Activated effector memory CD4-positive, alpha-beta T cell treated with Interleukin-2 at 50 U/mL for 16 hours (primary cell): ENCODE data around the gene PADI2.

Experiments
- DNase-seq: peaks from one replicate; pipeline ENCODE4 v3.0.0-alpha.2; 2020

PADI2 gene

DNA sequence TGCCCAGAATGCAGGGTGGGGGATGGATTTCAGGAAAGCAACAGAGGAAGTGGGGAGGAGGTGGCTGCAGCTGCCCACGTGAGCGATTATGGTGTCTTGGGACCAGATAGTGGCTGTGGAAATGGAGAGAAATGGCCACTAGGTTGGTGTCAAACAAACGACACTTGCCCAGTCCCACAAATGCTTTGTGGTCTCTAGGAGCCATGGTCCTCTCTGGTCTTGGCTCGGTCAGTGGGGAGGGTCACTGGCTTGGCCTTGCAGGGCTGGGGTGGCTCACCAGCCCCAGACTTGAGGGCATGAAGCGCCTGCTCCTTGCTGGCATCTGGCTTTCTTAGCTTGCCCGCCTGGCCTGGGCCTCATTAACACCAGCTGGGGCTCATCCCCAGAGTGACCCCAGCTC lies 7.2 kb downstream of the PADI2 start:
- no peak for DNase-seq

DNA sequence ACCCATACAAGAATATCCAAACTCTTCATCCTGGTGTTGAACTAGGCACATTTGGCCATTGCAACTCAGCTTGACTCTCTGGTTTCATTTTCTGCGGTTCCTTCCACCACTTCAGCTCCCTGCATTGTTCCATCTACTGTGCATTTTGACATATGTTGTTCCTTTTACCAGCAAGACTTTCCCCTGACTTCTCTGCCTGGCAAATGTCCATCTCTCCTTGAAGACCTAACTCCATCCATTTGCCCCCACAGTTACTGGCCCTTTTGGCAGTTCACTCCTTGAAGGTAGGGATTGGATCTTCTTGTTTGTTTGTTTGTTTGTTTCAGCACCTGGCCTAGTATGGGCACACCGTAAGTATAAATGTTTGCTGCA lies 8.7 kb downstream of the PADI2 start:
- no peak for DNase-seq

DNA sequence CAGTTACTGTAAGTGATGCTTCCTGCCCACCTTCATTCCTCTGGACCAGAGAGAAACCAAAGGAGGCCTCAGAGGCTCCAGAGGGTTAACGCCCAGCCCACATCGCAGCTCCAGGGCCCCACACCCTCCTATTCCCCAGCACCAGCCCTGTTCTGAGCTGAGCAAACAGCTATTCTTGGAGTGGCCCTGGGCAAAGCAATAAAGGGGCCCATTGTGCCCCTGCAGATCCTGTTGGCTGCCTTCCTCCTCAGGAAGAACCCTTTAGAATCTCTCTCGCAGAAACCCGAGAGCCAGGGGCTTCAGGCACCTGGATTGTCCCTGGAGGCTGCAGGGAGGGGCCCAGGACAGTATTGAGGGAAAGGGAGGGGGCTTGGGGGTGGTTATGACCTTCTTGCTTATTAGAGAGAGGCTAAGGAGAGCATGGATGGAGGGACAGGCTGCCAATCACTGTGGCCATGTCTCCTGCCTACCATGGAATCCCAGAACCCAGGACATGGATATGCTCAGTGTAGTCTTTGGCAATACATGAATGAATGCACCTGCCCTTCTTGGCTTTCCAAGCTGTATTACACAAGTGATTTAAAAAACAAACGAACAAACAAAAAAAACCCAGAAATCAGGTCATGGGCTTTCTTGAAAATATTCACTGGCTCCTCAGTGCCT lies 9.2 kb downstream of the PADI2 start:
- no peak for DNase-seq

DNA sequence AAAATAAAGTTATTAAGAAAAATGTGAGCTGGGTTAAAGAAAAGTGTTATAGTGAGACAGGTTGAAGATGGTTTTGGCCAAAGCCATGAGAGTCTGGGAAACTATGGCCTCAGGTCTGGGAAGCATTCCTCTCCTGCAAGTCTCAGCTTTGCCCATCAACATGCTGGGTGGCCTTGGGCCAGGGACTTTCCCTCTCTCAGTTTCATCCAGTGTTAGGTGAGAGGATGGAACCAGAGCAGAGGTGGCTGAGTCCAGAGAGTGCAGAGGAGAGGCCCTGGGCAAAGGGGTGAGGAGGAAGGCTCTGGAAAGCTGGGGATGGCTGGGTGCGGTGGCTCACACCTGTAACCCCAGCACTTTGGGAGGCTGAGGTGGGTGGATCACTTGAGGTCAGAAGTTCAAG lies 10.5 kb downstream of the PADI2 start:
- no peak for DNase-seq

DNA sequence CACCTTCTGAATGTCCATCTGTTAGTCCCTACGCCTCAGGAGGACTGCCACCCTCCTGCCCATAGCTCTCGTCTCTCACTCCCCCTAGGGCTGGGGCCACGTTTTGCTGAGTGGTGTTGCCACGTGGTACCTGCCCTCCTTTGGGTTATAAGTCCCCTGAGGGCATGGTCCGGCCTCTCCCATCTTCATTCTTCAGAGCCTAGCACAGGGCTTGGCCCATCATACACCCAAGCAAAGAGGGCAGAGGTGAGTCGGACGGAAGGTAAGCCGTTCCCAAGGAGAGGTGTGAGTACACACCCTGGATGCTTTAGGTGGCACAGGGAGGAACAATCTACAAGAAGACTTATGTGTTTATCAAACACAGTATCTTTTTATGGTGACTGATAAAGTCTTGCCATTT lies 10.9 kb downstream of the PADI2 start:
- no peak for DNase-seq

DNA sequence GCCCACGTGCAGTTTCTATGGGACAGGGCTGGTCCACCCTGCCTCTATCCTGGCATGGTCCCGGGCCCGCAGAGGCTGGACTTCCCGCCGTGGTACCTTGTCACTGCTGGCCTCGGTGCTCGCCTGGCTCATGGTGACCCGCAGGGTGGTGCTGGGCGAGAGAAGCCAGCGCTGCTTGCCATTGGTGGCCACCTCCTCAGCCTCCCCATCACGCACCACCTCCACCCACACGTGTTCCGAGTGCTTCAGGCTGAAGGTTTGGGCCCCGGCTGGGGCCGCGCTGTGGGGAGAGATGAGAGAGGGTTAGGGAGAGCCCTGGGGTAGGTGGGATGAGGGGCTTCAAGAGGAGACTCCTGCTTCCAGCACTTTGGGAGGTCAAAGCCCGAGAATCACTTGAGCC lies 14.5 kb downstream of the PADI2 start:
- no peak for DNase-seq

DNA sequence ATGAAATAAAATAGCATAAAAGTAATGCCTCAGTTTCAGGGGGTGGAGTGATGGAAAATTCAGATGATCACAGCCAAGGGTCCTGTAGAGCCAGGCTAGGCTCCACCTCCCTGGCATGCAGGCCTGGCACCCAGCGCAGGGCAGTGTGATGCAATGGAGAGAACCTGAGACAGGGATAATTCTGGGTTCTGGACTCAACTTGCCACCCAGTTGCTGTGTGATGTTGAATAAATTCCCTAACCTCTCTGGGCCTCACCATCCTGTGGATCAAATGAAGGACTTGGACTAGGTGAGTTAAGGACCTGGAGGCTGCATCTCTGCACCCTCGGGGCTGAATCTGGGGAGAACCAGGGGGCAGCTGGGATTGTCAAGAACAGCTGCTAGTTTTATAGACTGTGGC lies 17.0 kb downstream of the PADI2 start:
- no peak for DNase-seq

DNA sequence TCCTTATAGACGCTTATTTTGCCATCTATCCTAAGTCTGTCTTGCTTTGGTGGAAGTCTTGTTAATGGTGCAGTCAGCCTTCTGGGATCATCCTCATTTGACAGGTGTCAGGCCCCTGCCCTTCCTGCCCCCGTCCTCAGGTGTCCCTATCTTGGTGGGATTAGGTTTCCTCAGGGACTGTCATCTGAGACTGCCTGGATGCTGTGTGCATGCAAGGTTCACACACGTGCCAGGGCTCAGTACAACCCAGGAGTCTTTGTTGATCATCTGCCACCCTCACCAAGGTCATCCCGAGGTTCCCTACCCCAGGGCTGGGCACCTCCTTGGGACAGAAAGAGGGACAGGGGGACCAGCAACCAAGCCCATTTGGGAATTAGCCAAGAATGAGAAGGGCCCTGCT lies 18.0 kb downstream of the PADI2 start:
- no peak for DNase-seq

DNA sequence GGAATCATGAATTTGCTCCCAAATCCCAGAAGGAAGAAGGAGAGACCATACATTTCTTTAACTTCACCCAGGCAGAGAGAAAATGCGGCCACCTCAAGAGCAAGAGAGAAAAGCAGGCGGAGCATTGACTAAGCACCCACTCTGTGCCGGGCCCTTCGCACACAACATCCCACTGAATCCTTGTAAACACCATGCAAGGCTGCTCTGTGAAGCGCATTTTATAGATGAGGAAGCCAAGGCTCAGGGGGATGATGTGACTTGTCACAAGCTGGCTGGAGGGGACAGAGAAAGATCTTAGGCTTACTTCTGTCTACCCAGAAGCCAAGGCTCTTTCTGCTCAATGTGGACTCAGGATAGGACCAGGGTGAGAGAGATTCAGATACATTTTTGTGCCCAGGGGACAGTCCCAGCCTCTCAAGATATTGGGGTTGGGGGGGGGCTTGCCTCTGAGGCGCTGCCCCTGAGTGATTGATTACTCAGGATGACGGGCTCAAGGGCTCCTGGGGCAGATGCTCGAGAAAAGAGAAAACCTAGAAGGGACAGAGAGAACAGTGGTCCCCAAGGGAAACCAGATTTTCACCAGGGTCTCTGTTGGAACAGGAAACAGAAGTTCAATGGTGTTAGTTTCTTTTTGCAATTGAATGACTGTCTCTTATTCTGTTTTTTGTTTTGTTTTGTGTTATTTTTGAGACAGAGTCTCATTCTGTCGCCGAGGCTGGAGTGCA lies 19.5 kb downstream of the PADI2 start:
- no peak for DNase-seq

DNA sequence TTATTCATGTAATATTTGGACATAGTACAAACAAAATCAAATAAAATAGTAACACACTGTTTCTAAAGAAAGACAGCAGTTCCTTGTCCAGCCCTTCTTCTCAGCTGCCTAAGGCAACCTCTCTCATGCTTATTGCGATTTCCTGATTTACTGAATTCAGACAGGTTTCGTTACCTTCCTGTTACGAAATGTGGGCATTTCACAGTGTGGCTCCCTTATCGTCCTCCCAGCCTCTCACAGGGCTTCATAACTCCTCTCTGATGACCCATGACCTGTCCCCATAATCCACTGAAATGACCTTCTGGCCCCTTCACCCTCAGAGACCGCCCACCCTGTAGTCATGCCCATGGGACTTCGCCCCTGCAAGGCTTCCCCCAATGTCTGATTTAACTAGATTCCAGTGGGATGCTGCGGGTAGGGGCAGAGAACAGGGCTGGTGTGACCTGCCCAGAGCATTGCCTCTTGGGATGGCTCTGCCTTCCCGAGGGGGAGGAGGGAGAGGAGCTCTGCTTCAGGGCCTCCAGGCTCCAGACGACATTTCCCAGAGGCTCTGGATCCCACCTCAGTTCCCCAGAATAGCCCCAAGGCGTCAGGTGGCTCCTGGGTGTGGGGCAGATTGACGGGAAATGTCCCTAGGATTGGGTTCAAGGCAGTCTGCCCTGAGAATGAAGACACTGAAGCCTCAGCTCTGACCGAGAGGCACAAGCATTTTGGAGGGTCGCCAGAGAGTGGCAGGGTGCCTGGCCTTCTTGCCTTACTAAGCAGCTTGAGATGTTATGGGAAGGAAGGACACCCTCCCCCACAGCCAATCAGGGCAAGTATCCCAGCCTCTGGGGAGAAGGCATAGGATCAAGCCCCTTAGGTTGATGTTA lies 20.6 kb downstream of the PADI2 start:
- no peak for DNase-seq

DNA sequence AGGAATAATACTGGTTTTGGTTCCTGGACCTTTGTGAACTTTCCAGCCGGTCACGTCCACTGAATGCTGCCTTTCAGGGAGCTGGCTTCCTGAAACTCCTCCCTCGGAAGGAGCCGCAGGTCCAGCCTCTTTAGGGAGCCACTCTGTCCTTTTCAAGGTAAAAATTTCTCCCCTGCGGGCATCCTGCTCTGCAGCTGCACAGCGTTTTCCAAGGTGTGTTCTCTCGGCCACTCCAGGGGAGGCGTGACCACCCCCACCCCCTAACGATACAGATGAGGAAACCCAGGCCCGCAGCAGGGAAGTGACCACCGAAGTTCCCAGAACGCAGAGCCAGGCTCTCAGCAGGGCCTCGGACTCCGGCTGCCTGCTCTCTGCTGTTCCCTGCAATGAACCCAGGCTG lies 21.5 kb downstream of the PADI2 start:
- DNase-seq: no peak

DNA sequence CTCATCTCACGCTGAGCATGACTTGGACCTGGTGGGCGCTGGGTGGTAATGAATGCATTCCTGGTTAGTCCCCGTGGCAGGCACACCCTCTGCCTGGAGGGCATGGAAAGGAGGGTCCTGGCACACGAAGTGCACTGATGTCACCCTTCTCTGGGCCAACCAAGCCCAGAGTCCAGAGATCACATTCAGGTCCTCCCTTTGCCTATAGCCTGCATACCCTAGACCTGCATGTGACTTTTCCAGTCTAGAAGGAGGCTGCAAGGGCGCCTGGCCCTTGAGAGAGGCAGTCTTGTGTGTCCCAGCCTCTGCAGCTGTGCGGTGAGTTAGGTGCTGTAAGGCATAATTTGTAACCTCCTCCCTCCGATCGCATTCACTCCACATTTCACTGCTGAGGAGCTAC lies 22.1 kb downstream of the PADI2 start:
- no peak for DNase-seq

DNA sequence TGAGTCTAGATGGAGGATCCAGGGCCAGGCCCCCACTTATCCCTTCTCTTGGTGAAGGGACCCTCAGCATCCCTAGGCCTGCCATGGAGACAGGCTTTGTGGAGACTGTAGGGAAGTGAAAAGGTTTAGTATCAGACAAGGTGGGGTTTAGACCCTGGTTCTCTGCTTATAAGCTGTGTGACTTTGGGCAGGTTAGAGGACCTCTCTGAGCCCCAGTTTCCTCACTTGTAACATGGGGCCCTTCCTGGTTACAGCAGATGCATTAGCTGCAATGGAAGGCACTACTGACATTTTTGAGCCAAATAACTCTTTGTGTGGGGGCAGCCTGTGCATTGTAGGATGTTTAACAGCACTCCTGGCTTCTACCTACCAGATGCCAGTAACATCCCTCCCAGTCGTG lies 22.7 kb downstream of the PADI2 start:
- no peak for DNase-seq

DNA sequence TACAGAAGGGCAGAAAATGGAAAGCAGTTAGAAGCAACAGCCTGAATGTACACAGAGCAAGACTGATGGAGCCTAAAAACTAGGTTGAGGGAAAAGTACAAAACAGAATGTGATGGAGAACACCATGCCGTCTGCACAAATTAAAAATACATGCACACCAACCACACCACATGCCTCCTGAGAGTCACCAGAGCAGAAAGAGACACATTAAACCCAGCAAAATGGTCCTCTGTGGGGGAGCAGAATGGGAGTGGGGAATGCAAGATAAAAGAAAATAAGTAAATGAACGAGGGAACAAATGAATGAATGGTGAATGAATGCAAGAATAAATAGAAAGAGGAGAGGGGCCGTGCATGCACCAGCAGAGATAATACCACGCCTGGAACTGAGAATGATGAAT lies 24.1 kb downstream of the PADI2 start:
- no peak for DNase-seq

DNA sequence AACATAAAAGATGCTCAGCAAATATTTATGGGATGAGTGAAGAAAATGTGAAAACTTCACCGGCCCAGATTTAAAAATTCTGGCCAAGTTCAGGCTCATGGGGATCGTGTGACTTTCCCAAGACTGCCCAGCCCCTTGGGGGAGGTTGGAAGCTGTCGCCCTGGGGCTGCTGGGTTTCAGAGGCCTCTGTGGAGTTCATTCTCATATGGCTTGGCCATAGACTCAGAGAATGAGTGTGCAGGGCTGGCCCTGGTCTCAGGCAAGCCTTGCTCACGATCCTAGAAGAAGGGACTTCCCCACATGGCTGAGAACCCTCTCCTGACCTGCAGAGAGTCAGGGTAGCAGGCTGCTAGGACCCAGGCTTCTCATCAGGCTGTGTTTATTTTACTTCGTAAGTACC lies 24.6 kb downstream of the PADI2 start:
- DNase-seq: no peak

DNA sequence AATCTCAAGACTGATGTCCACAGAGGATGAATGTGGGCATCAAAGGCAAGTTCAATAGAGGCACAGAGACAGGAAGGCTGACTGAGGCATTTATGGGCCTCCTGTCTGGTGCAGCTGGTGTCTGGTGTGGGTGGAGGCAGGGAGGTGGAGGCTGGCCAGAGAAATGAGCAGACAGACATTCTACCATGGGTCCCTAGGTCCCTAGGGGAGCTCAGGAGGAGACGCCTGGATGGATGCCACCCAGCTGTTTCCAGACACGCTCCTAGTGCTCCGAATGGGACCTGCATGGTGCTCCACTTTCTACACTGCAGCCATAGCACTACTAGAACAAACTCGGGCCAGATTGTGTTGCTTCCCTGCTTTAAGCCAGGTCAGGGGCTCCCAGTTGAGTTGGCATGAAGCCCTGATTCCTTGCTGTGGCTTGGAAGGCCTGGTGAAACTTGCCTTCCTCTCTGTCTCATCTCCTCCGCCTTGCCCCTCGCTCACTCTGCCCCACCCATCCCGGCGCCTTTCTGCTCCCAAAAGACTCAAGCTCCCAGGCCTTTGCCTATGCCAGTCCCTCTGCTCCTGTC lies 25.3 kb downstream of the PADI2 start:
- DNase-seq: no peak

DNA sequence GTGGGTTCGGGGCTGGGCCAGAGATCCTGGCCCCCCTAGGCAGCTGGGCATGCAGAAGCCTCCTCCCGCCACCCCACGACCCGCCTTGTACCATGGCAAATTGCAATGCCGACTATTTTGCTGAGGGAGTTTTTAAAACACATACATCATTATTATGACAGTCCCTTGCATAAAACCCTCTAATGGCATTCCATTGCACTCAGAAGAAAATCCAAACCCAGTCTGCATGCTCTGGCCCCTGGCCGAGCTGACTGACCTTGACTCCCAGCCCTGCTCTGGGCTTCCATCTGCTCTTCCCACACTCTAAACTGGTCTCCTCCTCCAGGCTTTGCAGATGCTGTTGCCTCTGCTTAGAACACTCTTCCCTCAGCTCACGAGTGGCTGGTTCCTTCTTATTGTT lies 28.0 kb downstream of the PADI2 start:
- no peak for DNase-seq

DNA sequence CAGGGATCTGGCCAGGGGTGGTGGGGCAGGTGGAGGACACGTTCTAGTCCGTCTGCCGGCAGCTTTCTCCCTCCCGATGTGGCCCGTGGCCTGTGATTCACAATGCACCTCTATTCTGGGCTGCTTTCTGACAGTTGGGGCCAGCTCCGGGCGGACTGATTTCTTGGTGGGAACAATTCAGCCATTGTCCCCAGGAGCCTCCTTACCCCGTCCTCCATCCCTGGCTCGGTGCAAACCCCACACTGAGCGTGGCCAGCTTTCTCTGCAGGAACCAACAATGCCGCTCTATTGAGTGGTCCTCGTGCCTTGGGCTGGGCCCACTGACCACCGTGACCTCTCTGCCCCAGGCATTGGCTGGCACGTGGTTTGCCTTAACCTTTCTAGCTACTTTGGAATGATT lies 29.7 kb downstream of the PADI2 start:
- no peak for DNase-seq

DNA sequence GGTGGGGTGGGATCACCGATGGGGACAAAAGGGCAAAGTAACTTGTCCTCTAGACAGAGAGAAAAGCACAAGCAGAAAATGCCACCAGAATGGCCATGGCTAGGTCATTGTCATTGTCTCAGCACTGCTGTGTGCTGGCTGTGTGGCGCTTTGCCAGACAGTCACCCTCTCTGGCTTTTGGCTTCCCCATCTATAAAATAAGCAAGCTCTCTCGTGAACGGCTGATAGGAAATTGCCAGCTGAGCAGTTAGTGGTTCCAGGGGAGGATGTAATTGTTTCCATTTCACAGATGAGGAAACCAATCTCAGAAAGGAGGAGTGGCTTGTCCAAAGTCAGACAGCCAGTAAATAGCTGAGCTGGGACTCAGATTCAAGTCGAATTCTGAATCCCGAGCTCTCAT lies 32.5 kb downstream of the PADI2 start:
- no peak for DNase-seq

DNA sequence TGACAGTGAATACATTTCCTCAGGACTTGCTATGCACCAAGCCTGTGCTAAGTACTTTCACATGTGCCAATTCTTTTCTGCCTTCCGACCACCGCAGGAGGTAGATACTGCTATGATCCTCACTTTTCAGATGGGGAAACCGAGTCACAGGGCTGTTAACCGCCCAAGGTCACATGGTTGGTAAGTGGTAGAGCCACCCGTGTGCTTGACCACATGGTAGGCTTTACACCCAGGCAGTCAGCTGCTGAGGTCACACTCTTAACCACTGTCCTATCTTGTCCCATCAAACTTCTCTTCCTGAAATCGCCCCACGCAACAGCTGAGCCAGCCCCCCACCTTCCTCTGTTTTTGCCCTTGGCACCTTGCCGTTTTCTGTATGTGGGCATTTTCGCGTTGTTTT lies 34.5 kb downstream of the PADI2 start:
- no peak for DNase-seq

DNA sequence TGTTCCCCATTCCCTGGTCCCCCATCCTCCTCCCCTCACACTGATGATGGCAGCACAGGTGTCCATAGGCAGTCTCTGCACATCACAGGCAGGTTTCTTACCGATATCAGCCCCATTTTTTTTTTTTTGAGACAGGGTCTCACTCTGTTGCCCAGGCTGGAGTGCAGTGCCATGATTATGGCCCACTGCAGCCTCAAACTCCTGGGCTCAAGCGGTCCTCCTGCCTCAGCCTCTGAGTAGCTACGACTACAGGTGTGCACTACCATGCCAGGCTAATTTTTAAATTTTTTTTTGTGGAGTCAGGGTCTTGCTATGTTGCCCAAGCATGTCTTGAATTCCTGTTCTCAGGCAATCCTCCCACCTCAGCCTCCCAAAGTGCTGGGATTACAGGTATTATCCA lies 36.5 kb downstream of the PADI2 start:
- no peak for DNase-seq

DNA sequence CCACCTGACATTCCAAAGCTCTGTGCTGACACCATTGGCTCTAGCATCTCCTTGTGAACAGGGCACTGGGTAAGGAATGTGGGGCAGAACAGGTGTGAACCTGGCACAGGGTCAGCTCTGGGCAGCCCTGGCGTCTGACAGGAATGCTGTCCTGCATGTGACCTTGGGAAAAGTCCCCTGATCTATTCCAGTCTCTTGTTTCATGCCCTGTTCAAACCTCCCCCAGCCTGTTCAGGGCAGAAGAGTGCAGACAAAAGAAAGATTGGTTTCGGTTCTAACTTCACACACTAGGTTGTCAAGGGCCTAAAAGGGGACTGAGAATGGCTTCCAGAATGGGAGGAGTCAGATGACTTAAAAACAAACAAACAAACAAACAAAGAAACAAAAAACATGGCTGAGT lies 37.8 kb downstream of the PADI2 start:
- DNase-seq: no peak

DNA sequence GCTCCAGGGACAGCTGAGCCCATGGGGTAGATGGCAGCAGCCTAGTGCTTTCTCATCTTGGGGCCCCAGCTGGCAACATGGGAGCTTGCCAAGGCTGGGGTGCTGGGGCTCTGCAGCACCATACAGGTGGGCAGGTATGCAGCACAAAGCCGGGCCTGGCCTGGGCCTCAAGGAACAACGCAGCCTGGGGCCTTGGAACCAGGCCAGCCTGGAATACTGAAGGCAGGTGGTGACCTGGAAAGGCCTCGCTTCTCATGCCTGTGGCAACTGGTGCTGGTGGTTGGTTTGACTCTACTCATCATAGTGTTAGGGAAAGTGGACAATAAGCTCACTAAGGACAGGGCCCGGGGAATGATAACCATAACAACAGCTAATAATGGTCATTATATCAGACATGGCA lies 38.4 kb downstream of the PADI2 start:
- DNase-seq: no peak
